ENCODE results near the gene LRRK1. TPM values are rescaled to one million over a fixed set of nuclear protein-coding genes. Genes with fewer than 3 reads are reported as not detected.

Gene LRRK1
- total RNA-seq, 1 donor from 2014 or later, result 0.86 TPM

DNA sequence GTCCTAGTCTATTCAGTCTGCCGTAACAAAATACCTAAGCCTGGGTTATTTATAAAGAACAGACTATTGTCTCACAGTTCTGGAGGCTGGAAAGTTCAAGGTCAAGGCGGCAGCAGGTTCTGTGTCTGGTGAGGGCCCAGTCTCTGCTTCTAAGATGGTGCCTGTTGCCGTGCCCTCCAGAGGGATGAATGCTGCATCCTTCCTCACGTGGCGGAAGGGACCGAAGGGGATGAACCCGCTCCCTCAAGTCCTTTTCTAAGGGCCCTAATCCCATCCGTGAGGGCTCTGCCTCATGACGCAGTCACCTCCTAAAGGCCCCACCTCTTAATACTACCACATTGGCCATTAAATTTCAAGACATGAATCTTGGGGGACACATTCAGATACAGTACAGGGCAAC, 199.0 kb downstream of the LRRK1 start:
- no peaks in the 10 kb centered on the region for H3K9me3 Mint-ChIP-seq (ENCODE audit: low read depth)
- peaks cover 12% of the 10 kb centered on the region for H3K27me3 Mint-ChIP-seq
- no peak overlapping the region for H3K27ac Mint-ChIP-seq
- no peak for DNase-seq (ENCODE audit: low spot score, unreplicated experiment)
- H3K4me3 Mint-ChIP-seq (ENCODE audit: low read depth), result no peak overlapping the region
- TF ChIP-seq, protein P1, sequence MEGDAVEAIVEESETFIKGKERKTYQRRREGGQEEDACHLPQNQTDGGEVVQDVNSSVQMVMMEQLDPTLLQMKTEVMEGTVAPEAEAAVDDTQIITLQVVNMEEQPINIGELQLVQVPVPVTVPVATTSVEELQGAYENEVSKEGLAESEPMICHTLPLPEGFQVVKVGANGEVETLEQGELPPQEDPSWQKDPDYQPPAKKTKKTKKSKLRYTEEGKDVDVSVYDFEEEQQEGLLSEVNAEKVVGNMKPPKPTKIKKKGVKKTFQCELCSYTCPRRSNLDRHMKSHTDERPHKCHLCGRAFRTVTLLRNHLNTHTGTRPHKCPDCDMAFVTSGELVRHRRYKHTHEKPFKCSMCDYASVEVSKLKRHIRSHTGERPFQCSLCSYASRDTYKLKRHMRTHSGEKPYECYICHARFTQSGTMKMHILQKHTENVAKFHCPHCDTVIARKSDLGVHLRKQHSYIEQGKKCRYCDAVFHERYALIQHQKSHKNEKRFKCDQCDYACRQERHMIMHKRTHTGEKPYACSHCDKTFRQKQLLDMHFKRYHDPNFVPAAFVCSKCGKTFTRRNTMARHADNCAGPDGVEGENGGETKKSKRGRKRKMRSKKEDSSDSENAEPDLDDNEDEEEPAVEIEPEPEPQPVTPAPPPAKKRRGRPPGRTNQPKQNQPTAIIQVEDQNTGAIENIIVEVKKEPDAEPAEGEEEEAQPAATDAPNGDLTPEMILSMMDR (IDR thresholded peaks at IDR 0.05; ENCODE audit: unreplicated experiment), result no peak
- H3K36me3 Mint-ChIP-seq (ENCODE audit: insufficient read depth), result no peaks in the 10 kb centered on the region
- no peaks in the 10 kb centered on the region for H3K4me1 Mint-ChIP-seq (ENCODE audit: low read depth)

DNA sequence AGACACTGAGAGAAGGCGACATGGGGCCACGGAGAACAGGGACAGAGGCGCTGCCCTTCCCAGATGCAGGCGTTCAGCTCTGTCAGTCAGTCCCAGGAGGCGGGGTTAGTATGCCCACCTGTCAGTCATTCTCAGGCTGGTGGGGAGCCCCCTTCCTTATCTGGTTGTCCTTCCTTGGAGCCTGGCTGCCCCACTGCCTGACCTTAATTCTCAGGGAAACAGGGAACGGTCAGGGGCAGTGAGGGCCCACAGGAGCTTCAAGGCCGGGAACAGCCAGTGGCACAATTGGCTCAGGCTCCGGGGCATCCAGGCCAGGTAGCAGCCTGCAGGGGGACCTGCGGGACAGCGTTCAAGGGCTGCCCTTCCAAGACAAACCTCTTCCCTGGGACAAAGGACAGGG, 199.5 kb downstream of the LRRK1 start:
- H3K27me3 Mint-ChIP-seq, result peaks cover 17% of the 10 kb centered on the region
- H3K4me1 Mint-ChIP-seq (ENCODE audit: low read depth), result no peaks in the 10 kb centered on the region
- no peaks in the 10 kb centered on the region for H3K9me3 Mint-ChIP-seq (ENCODE audit: low read depth)
- H3K4me3 Mint-ChIP-seq (ENCODE audit: low read depth), result no peak overlapping the region
- H3K36me3 Mint-ChIP-seq (ENCODE audit: insufficient read depth), result no peaks in the 10 kb centered on the region
- DNase-seq (ENCODE audit: low spot score, unreplicated experiment), result no peak
- TF ChIP-seq, protein P1 (IDR thresholded peaks at IDR 0.05; ENCODE audit: unreplicated experiment), result no peak
- no peak overlapping the region for H3K27ac Mint-ChIP-seq

DNA sequence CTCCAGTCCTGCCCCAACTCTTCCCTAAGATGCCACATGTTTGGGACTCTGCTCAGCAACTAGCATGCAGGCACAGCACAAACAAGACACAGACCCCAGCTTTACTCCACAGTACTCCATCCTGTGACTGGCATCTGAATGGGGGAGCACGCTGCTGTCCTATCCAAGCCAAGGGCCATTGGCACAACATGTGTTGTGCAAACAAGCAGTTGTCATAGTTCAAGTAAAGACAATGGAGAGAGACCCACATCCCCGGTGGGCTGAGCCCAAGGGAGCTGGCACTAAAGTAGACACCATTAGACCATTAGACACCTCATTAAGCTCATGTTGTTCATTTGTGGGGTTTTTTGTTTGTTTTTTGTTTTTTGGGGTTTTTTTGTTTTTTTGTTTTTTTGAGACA, 200.0 kb downstream of the LRRK1 start:
- Mint-ChIP-seq H3K27ac (no peak overlapping the region), H3K9me3 (ENCODE audit: low read depth) (no peaks in the 10 kb centered on the region), H3K4me3 (ENCODE audit: low read depth) (no peak overlapping the region), H3K4me1 (ENCODE audit: low read depth) (no peaks in the 10 kb centered on the region), H3K36me3 (ENCODE audit: insufficient read depth) (no peaks in the 10 kb centered on the region), H3K27me3 (peaks cover 15% of the 10 kb centered on the region)
- TF ChIP-seq, protein P1 (IDR thresholded peaks at IDR 0.05; ENCODE audit: unreplicated experiment), result no peak
- DNase-seq (ENCODE audit: low spot score, unreplicated experiment), result no peak

Other genes starting within 250 kb of the LRRK1 start
- 0.33 and 0.41 TPM in 2 replicates for gene ALDH1A3, start 39.5 kb upstream of the LRRK1 start, total RNA-seq

Measured in progenitor cell of endocrine pancreas (in vitro differentiated cells).